SKM-1 (cell line): ENCODE results near the gene FAM120A.

Experiments
- DNase-seq: peaks from one replicate; lab custom pipeline; 2025; ENCODE audit not compliant: unreplicated experiment; lab: John Stamatoyannopoulos, UW

FAM120A gene

DNA sequence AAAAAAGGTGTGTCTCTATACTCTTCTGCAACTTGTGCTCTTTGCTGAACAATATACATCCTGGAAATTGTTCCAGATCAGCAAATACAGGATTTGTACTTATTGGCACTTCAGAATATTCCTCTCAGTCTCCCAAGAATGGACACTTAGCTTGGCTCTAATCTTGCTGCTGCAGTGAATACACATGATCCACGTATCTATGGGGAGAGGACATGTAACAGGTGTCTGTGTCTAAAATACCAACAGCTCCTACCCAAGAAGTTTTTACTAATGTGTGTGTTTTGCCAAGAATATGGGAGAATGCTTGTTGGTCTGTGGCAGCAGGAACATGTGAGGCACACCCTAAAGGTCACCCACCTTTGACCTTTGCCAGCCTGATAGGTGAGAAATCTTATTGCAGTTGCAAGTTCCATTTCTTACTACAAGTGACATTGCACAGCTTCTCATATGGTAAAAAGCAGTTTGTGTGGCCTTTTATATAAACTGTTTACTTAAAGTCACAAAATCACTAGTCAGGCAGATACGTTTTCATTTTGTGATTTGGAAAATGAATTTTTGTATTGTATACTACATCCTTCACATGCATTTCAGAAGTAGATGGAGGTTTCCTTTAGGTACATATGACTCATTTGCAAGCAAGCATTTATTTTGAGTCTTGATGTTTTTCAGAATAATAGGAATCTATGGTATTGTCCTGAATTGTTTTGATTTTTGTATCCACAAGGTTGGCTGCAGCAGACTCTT lies 160.7 kb downstream of the FAM120A start:
- DNase-seq: no peak

DNA sequence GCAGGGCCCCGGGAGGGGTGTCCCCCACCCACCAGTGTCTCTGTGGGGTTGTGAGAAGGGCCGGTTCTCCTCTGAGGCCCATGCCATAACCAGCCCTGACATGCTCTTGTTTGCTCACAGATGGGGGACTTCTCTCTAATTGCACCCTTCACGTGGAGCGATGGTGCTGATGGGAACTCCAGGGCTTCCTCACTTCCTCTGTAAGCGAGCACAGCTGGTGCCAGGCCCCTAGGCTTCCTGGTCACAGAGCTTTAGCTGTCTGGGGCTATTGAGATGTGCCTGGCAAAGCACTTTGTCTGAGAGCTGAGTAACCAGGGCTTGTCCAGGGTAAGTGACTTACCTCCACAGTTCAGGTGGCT lies 161.3 kb downstream of the FAM120A start:
- DNase-seq: no peak

DNA sequence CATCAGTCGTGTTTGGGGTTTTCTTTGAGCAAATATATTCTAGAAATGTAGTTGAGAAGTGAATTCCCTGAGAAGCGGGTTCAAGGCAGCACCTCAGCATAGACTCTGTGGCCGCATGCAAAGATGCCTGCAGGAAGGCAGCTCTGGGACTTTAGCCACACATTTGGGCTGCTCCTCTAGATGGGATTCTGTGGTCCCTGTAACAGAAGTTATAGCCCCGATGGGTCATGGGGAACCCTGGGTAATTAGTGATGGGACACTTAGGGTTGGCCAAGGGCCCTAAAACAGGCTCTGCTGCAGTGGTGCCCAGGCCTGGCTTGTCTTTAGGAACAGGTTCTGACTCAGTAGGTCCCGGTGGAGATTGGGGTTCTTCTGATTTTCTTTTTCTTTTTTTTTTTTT lies 161.7 kb downstream of the FAM120A start:
- DNase-seq: no peak

DNA sequence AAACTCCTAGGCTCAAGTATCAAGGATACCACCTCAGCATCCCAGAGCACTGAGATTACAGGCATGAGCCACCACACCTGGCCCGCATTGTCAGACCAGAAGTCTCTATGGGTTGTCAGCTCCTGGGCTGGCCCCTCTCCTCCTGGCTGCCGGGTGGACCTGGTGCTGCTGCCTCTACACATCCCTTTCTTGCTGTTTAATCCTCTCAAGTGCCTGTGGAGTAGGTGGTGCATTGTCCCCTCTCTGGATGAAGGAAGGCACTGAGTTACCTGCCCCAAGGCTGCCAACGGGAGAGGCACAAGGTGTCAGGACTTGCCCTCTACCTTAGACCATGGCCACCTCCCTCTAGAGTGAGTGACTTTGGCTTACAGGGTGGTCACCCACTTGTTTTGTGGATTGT lies 162.3 kb downstream of the FAM120A start:
- no peak for DNase-seq

DNA sequence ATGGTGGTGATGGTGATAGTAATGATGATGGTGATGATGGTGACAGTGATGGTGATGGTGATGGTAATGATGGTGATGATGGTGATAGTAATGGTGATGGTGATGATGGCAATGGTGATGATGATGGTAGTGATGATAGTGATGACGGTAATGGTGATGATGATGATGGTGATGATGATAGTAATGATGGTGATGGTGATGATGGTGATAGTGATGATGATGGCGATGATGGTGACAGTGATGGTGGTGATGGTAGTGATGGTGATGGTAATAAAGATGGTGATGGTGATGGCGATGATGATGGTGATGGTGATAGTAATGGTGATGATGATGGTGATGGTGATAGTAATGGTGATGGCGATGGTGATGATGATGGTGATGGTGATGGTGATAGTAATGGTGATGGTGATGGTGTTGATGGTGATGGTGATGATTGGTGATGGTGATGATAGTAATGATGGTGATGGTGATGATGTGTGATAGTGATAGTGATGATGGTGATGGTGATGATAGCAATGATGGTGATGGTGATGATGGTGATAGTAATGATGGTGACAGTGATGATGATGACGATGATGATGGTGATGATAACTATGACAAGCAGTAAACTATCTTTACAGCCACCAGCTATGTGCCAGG lies 163.5 kb downstream of the FAM120A start:
- DNase-seq: no peak
